Measurements from ENCODE around the gene KRT84.

The KRT84 gene

DNA sequence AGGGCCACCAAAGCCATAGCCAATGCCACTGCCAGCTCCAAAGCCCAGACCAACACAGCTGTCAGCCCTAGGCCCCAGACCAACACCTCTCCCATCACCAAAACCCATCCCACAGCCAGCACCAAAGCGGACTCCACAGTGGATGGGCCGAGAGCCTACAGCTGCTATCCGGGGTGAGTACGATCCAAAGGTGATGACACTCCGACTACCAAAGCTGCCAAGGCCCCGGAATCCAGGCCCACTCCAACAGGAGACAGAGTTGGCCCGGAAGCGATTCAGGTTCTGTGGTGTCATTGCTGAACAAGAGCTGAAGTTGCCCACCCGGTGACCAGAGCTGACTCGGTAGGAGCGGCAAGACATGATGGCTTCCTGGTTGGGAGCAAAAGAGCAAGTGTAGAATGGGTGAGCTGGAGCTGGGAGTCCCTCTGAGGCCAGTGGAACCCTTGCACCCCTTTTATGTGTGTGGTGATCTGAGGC, at the start of gene KRT84:
TSS of gene KRT84 (minus strand) at position 427 of the 477 bp plus-strand sequence. CDS start at position 360, 67 bp downstream.
- DNase-seq, result no peak

DNA sequence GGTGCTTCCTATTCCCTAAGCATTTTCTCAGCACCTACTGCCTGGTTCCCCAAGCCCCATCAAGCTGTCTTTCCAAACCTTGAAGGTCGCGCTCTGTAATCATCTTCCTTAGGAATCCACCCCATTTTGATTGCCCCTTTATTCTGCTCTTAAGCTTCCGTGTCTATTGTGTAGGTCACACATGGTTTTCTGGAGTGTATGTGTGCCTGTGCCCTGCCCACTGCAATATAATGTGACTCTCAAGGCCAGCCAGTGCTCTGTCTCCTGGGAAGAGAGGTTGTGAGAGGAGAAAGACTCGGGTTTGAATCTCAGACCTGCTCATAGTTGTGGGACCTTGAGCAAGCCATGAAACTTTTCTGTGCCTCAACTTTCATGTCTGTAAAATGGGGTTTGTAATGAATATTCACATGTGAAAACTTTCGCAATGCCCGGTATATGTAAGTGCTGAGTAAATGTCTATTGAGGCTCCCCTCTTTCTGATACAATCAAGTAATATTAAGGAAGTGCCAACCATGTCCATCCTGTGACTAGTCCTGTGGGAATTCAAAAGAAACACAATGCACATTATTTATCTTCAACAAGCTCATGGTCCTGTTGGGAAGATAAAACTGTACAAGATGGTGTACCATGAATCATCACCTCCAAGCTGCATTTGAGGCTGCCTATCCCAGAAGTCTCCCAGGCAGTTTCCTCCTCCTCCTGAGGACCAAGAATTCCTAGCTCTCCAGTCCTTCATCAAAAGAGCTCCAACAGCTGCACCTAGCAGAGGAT, 49.5 kb upstream of the KRT84 start:
- DNase-seq, result no peak

DNA sequence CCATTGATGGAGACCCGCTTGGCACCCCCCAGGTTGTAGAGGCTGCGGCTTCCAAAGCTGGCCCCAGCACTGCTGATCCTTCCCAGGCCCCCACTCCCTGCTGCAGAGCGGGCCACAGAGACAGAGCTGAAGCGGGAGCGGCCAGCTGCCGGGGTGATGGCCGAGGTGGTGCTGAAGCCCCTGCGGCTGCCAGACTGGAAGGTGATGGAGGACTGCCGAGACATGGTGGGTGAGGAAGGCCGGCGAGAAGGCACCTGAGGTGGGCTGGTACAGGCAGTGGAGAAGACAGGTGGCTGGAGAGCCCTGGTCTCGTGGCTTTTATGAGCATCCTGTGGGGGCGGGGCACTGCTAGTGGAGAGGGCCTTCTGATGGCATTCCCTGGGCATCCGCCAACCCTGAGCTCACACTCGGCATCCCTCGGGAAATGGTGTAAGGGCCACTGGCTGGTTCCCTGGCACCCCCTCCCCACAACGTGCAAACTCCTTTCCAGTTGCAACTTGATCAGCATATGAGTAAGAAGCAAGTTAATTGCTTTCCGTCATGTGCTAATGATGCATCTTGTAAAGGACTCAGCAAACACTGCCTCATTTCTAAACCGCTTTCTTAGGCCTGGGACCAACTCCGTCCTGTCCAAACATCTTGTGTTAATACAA, 48.8 kb upstream of the KRT84 start, which contains the start of gene KRT75:
TSS of gene KRT75 (minus strand) at position 291 of the 653 bp plus-strand sequence. CDS start at position 224, 67 bp downstream.
- no peak for DNase-seq

GRCh38 chr12:52433501-52434080, 48.1 kb upstream of the KRT84 start:
- no peak for DNase-seq

GRCh38 chr12:52432559-52433207, 47.2 kb upstream of the KRT84 start:
- DNase-seq, result no peak

DNA sequence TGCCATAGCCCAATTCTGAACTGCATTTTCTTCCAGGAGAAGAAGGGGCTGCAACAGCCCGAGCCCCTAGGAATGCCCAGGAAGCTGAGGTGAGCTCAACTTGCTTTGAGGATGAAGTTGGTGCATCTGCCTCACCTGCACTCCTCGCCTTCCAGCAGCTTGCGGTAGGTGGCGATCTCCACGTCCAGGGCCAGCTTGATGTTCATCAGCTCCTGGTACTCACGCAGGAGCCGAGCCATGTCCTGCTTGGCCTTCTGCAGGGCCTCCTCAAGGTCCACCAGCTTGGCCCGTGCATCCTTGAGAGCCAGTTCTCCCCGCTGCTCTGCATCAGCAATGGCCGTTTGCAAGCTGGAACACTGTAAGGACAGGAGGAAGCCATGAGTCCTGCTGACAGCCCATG, 42.7 kb upstream of the KRT84 start:
- DNase-seq, result no peak

DNA sequence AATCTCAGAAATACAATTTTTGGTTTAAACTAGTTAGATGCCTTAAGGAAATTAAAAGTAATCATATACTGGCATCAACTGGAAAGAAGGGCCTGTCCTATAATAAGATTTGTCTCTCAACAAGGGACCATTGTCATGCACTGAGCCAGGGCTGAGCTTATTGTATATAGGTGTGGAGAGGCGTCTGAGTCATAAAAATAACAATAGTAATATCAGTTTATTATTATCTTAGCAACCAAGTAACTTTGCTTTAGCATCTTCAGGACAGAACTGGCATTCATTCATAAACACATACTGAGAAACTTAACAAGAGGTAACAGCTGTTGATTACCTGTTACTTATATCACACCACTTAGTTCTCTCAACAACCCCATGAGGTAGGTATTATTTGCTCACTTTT, 41.6 kb upstream of the KRT84 start:
- DNase-seq, result no peak

GRCh38 chr12:52426034-52426433, 40.6 kb upstream of the KRT84 start:
- no peak for DNase-seq

GRCh38 chr12:52425466-52425865, 40.0 kb upstream of the KRT84 start:
- no peak for DNase-seq

- DNase-seq, result no peak
Measured at GRCh38 chr12:52423661-52424500, 38.4 kb upstream of the KRT84 start.

- no peak for DNase-seq
Measured at GRCh38 chr12:52423035-52423434, 37.6 kb upstream of the KRT84 start.

- DNase-seq, result no peak
Measured at GRCh38 chr12:52419656-52420055, 34.2 kb upstream of the KRT84 start.

DNA sequence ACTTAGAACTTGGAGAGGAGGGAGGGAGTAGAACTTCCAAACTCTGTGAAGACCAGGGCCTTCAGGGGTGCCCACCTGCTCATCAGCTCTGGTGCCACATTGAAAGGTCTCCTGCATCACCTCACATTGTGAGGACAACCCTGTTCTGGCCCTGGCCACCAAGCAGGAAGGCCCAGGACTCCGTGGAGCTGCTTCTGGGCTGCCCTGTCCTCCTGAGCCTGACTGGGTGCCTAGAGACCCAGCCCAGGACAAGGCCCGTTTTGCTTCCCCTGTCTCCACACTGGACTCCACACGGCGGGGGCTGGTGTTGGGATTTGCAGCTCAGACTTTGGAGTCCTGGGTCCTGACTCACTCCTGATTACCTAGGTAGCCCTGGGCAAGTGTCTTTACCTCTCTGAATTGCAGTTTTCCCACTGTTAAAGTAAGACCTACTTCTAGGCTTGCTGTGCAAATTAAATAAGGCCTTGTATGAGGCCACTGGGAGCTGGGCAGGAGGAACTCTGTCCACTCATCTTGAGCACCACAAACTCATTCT, 33.2 kb upstream of the KRT84 start:
- DNase-seq, result no peak

- DNase-seq, result no peak
Measured at GRCh38 chr12:52417740-52418139, 32.3 kb upstream of the KRT84 start.

- no peak for DNase-seq
Measured at GRCh38 chr12:52416795-52417194, 31.3 kb upstream of the KRT84 start.

DNA sequence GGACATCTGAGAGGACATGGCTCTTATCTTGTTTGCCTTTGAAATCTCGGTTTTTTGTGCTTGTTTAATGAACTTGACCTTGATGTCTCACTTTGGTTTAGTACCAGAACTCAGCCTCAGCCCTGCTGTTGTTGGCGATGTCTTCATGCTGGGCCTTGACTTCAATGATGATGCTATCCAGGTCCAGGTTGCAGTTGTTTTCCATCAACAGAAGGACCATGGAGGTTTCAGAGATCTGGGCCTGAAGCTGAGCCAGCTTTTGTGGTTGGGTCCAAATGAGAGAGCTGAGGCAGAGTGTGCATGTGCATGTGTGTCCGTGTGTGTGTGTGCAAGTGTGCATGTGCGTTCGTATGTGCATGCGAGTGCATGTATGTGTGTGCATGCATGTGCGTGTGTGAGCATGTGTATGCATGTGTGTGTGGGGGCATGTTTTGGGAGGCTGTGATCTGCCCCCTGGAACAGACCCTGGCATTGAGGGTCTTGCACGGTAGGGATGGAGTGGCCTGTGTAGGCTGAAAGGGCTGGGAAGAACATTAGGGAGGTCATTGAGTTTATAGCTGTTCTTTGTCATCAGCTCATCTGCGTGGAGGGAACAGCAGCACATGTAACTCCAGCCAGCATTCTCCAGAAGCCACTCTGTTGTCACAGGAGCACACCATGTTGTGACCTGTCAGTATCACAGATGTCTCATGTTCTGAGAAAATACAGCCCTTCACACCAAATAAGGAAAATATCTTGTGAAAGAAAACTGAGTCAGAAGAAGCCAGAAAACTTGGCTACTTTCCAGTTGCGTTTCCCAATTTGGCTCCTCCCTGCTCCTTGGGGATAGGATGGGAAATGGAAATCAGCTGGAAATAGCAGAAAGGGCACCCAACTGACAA, 30.7 kb upstream of the KRT84 start:
- DNase-seq, result no peak

GRCh38 chr12:52414936-52415335, 29.5 kb upstream of the KRT84 start:
- no peak for DNase-seq

DNA sequence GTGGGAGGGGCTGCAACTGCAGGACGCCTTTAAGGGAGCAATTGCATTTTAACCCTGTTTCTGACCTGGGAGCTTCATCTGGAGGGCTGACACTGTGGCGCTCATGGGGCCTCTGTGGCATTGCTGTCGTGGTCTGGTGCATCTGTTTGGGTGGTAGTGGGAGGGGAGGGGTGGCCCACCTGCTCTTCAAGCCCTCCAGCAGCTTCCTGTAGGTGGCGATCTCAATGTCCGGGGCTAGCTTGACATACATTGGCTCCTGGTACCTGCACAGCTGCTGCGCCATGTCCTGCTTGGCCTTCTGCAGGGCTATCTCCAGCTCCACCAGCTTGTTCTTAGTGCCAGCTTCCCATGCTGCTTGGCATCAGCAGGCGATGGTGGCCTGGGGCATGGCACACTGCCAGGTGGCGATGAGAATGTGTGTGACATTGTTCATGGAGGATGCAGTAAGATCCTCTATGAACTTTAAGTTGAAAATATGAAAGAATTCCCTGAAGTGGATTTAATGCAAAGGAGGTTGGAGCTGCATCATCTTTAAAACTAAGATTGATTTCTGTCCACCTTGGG, 28.4 kb upstream of the KRT84 start:
- no peak for DNase-seq

DNA sequence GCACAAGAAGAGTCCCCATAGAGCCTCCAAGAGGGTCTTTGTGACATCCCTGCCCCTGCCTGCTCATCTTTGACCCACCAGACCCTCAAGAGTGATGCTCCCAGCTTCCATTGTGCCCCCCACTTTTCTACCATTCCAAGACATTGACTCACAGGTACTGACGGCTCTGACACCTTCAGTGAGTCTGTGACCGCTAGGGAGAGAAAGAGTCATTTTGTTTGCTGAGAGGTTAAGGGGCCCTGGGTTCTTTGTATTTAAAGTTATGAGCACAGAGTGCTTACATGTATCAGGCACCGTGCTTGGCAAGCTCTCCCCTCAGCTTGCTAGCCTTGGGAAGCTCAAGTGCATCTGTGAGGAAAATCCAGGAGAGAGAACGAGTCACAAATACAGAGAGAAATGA, 27.8 kb upstream of the KRT84 start:
- DNase-seq, result no peak

DNA sequence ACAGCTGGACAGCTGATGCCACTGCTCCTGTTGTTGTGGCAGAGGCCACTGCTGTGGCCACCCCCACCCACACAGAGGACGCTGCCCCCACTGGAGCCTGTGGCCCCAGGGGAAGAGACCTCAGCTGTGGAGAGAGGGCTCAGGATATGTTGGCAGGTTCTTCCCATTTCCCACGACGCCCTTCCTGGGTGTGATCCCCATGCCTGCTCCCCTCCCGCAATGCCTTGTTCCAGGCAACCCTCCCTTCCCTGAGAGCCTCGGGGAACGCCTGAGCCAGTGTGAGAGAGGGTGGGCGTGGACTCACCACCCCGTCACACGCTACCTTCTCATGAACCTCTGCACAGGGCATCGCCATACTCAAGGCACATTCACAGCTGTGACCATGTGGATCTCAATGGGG, 26.4 kb upstream of the KRT84 start:
- no peak for DNase-seq
